ENCODE data around the gene MOSPD3. TPM values are rescaled to one million over a fixed set of nuclear protein-coding genes. Genes with fewer than 3 reads are reported as not detected.

MOSPD3 gene
- total and polyA plus RNA-seq, 10 of the 15 experiments (the other 5 are each of a cell fraction or from before 2014, with no cell fraction given): 0.61 to 13.6 (median 4.1) TPM

GRCh38 chr7:100577103-100577502, 35.2 kb upstream of the MOSPD3 start (continued):
- TF ChIP-seq KDM1A (IDR thresholded peaks at IDR 0.05; ENCODE audit: borderline replicate concordance) (no peak), ZNF217 (IDR thresholded peaks at IDR 0.05) (no peak)

- SMC1A ChIA-PET (ENCODE audit: uncharacterized antibody, unreplicated experiment): no interaction called here
- 95% methylated on average over 12 of the region's 14 CpGs for WGBS (ENCODE audit: insufficient coverage, insufficient replicate concordance, low lambda C conversion rate, missing lambda C conversion rate)
- intact Hi-C loops (cut with micrococcal nuclease; ENCODE audit: unreplicated experiment) (no loop called here), in situ Hi-C loops (cut with MboI) (no loop called here)
- H2AFZ ChIP-seq (ENCODE audit: control insufficient read depth, low read depth, low read length): no peak overlapping the region
- no peak overlapping the region for H3K4me2 ChIP-seq (ENCODE audit: control insufficient read depth, insufficient read depth)
- no peaks in the 10 kb centered on the region for H3K9me3 ChIP-seq (replicated peaks; ENCODE audit: control insufficient read depth, insufficient read depth, low read length)
- BruUV-seq (replicated peaks): no TSS peak
- H3K9ac ChIP-seq (ENCODE audit: control insufficient read depth, insufficient read depth, low read length): no peak overlapping the region
- ATAC-seq: no peak
- H3K79me2 ChIP-seq (ENCODE audit: control insufficient read depth, insufficient read depth, low read length): no peaks in the 10 kb centered on the region
- H3K27ac ChIP-seq (ENCODE audit: control insufficient read depth, insufficient read depth): no peak overlapping the region
- H3K4me1 ChIP-seq (ENCODE audit: control insufficient read depth, insufficient read depth, low read length): no peaks in the 10 kb centered on the region; the same call in 1 of the 2 replicates
- no peaks in the 10 kb centered on the region for H3K27me3 ChIP-seq (replicated peaks in 1 of 2; ENCODE audit: control insufficient read depth in 2 of 2, insufficient read depth in 2 of 2, low read length in 1 of 2)
- CTCF ChIA-PET: interaction anchor here (1.2 to 1.8 kb wide), 2 partner anchors 11 to 14 kb away, joined by 3 to 7 read pairs; no protein-coding TSS in a partner anchor
- H3K4me3 ChIP-seq: no peak overlapping the region
- RAD21 ChIA-PET (ENCODE audit: unreplicated experiment): no interaction called here
- peaks cover 11 to 20% of the 10 kb centered on the region in 2 experiments for H3K36me3 ChIP-seq (ENCODE audit: control insufficient read depth in 2 of 2, insufficient read depth in 2 of 2, low read length in 1 of 2)
- no peak for DNase-seq (ENCODE audit: low read depth, low spot score)
- FAIRE-seq: no peak
- POLR2A ChIA-PET: no interaction called here
- no peaks in the 10 kb centered on the region for H4K20me1 ChIP-seq (ENCODE audit: control insufficient read depth, insufficient read depth)
- no peak for TF ChIP-seq SPI1 (IDR thresholded peaks at IDR 0.05; ENCODE audit: borderline replicate concordance, insufficient read depth, low read depth, low read length)
- no peak; the same call in 1 of the 2 replicates for TF ChIP-seq POLR2A (IDR thresholded peaks at IDR 0.05; ENCODE audit: low read depth, low read length)
- TF ChIP-seq HSF1 (IDR thresholded peaks at IDR 0.05; ENCODE audit: low read depth, low read length): no peak
- TF ChIP-seq POLR2AphosphoS2 (IDR thresholded peaks at IDR 0.05; ENCODE audit: low read depth, low read length): no peak
- TF ChIP-seq CTCF (IDR thresholded peaks at IDR 0.05 in 2 of 3, conservative IDR thresholded peaks at IDR 0.05 in 1 of 3; ENCODE audit: control insufficient read depth in 2 of 3, extremely low read depth in 1 of 3, insufficient read depth in 1 of 3, low read depth in 3 of 3, low read length in 3 of 3): no peak
- no peak for TF ChIP-seq ZNF384 (IDR thresholded peaks at IDR 0.05; ENCODE audit: borderline replicate concordance, low read depth, low read length)
- no peak for TF ChIP-seq NKRF (conservative IDR thresholded peaks at IDR 0.05)
- TF ChIP-seq DPF2 (IDR thresholded peaks at IDR 0.05): no peak
- no peak for TF ChIP-seq JUNB (IDR thresholded peaks at IDR 0.05)
- no peak for TF ChIP-seq NFXL1 (IDR thresholded peaks at IDR 0.05; ENCODE audit: borderline replicate concordance)
- no peak for TF ChIP-seq EZH2 (IDR thresholded peaks at IDR 0.05; ENCODE audit: borderline replicate concordance, control insufficient read depth, low read depth, low read length)
- no peak for TF ChIP-seq CEBPZ (IDR thresholded peaks at IDR 0.05; ENCODE audit: low read depth, low read length)
- no peak for TF ChIP-seq CREM (IDR thresholded peaks at IDR 0.05; ENCODE audit: low read depth)
Measured at GRCh38 chr7:100577507-100577906, 34.8 kb upstream of the MOSPD3 start.
